Measurements from ENCODE around the gene RGP1.

GRCh38 chr9:35755071-35755470, 6.0 kb downstream of the RGP1 start:
- TF ChIP-seq CTCF (conservative IDR thresholded peaks at IDR 0.05; ENCODE audit: low read length) = no peak
- TF ChIP-seq EZH2phosphoT487 (IDR thresholded peaks at IDR 0.05; ENCODE audit: borderline replicate concordance, low read depth, low read length) = no peak
